C4-2B (cell line): ENCODE results near the gene CDCA8.

Experiments
- CTCF ChIP-seq: fragments of 450-650 bp; conservative IDR thresholded peaks from 2 replicates; pipeline ENCODE4 v1.5.1; 2017; ENCODE audit warnings: mild to moderate bottlenecking
- ZFX ChIP-seq: fragments of 450-650 bp; IDR thresholded peaks from 2 replicates; pipeline ENCODE4 v1.6.1; 2017

- TF ChIP-seq CTCF (peak; percentile 84), ZFX (peak; percentile 74)
These were observed at the start of gene CDCA8 for GRCh38 chr1:37692078-37692833.
